Effector CD8-positive, alpha-beta T cell (primary cell): Measurements from ENCODE around the gene TMED7.
A peak's percentile ranks its signal among the peaks of the same experiment; 100 is the strongest.

ENCODE experiments used
- DNase-seq: peaks from one replicate; lab custom pipeline; 2025; lab: John Stamatoyannopoulos, UW

TMED7 gene

DNA sequence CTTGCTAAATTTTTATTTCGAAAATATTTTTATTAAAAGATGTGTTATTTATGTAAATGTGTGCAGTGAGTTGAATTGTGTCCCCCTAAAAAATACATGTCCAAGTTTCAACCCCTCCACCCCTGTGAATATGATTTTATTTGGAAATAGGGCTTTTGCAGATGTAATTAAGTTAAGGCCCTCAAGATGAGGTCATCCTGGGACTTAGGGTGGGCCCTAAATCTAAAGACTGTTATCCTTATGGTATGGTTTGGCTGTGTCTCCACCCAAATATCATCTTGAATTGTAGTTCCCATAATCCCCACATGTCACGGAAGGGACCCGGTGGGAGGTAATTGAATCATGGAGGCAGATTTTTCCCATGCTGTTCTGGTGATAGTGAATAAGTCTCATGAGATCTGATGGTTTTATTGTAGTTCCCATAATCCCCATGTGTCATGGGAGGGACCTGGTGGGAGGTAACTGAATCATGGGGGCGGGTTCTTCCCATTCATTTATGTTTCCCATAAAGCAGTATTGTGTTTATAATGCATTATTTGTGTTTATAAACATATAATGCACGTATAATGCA lies 1.5 kb upstream of the TMED7 start:
- DNase-seq, result no peak

DNA sequence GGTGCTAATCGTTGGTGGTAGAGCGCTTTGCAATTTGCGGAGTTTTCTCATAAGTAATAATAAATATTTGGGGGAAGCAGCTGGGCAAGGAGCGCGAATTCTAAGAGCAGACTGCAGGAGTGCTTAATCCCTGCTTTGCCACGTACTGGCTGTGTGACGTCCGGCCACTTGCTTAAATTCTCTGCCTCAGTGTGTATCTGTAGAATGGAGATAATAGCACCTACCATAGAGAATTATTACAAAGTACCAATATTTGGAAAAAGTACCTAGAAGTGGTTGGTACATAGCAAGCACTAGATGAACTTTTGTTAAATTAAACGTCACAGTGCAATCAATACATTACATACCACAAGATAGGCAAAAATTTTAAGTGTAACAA lies 598 bp upstream of the TMED7 start:
- no peak for DNase-seq

DNA sequence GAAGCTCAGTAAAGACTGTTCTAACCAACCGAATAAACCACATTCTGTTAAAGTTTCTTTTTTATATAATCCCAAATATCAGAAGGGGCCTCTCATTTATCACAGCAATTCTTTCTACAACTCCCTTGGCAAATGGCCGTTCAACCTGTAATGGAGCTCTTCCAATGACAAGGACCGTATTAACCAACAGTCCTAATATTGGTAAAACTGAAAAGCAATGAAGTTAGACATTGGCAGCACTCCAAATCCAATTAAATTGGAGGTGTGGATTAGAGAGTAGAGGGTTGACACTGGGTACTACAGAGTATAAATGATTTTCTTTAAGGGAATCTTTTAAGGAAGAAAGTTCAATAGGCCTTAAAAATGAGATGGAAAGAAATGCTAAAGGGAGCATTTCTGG lies 842 bp downstream of the TMED7 start:
- no peak for DNase-seq

GRCh38 chr5:115623658-115624057 lies 2.2 kb downstream of the TMED7 start:
- no peak for DNase-seq

DNA sequence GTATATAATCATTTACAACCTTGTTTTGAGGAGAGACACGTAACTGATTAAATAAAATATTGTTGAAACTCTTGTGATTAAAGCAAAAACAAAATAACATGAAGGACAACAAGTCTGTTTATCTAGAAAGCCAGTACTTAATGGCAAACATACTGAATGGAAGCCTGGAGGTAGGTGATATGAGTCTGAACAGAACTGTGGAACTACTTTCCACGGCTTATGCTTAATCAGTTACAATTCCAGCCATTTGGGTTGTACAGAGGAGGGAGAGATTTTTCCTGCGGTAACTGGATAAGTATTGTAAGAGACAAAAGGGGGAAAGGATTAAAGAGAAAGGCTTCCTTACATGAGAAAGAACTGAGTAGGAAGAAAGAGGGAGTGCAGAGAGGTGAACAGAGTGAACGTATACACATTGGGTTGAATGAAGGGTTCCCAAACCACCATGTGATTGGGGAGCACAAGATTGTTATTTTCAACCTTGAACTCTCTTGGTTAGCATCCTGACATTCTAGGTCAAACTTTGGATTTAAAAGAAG lies 4.4 kb downstream of the TMED7 start:
- DNase-seq, result no peak

DNA sequence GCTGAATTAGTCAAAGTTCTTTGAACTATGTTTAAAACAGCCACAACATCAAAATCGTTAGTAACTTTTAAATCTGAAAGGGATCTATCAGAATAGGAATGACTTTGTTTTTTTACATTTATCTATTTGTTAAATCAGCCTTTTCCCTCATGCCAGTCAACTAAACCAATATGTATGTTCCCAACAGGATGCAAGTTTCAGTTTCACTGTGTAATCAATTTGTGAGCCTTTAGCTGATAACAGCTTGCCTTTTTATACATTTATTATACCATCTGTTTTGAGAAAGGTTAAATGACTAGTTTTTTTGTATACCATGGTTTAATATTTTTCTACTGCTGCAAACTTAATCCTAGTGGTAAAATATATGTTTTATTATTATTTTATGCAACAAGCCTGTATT lies 8.9 kb downstream of the TMED7 start:
- DNase-seq, result no peak

GRCh38 chr5:115616472-115616871 lies 9.4 kb downstream of the TMED7 start:
- no peak for DNase-seq

- no peak for DNase-seq
Measured at GRCh38 chr5:115611873-115612272, 14.0 kb downstream of the TMED7 start.

- no peak for DNase-seq
Measured at GRCh38 chr5:115607935-115608334, 17.9 kb downstream of the TMED7 start.

DNA sequence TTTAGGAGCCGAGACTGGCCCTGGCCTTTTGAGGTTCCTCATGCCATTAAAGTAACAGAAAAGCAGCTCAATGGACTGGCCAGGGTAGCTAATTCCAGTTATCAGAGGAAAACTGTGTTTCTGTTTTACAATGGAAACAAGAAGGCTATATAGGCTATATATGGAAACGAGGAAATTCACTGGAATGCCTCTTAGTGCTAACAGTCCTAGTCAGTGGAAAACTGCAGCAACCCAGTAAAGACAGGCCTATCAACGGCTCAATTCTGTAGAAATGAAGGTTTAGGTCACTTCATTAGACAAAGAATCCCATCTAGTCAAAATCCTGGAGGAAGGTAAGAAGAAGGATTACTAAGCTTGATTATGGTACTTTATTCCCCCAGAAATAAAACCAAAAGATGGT lies 20.4 kb downstream of the TMED7 start:
- no peak for DNase-seq

DNA sequence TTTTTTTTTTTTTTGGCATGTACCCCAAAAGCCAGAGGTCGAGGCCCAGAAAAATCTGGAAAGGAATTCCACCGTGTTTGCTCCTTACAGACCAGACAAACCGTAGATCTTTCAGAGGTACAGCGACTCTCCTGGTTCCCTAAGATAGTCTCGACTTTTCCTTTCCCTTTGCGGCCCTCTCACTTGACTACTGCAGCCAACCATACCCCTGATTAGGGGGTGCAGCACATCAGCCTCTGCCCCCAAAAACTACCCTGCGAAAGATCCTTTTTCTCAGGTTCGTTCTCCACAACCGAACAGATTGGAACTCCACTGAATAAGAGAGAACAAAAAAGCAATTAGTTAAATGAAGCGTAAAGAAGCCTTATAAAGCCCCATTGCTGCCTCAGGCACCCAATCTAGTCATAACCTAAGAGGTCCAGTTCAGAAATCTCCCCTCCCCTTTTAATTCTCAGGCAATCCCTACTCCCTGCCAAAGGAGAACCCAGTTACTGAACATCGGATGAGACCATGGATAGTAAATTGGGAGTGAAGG lies 23.2 kb downstream of the TMED7 start:
- DNase-seq, result no peak

DNA sequence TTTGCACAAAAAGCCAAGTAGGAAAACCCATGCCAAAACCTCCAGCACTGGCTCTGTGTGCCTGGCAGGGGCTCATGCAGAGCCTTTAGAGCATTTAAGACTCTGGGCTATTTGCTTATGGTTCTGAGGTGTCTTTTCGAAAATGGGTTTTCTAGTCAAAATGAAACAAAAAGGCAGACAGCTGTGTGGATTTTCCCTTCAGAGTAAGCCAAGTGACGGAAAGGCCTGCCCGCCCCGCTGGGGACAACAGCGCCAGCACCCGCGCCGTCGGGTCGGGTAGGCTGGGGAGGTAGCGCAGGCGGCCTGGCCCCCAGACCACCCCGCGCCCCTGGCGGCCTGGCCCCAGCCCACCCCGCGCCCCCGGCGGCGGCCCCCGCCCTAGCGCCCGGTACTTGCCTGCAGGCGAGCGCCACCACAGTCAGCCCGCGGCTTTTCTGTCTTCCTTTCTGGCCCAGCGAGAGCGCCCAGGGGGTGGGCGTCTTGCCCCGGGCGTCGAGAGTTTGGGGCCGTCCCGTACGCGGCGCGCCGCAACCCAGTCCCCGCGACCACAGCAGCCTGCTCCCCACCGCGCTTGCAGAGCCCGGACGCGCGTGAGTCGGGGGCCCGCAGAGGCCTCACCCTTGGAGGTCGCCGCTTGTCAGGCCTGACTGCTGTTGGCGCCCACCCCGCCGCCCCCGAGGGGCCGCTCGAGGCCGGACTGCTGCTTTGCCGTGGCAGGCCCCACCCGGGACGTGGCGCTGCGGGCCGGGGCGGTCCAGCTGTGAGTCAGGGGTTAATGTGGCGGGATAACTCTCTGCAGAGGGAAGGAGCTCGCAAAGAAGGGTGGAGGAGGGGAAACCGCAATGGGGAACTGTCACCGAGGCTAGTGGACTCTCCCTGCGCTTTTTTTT lies 23.9 kb downstream of the TMED7 start, which contains the start of gene TICAM2:
TICAM2 (minus strand) TSS at position 779 of the 890 bp plus-strand sequence. CDS start 21,223 bp downstream, outside the sequence.
- DNase-seq, result peak; percentile 34

DNA sequence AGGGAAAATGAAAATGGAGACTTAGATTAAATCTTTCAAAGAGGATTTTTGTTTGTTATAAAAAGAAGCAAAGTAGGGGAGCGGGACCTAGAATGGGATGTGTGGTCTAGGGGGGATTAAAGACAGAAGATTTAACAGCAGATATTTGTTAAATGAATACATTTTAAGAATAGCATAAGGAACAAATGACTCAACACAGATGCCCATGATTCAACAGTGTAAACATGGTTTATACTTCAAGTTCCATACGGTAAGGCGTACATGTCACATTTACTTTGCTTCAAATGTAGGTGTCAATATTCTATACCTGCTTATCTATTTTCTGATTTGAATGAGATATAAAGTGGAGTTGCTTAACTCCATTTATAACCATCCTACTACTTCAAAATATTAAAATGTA lies 25.1 kb downstream of the TMED7 start:
- DNase-seq, result no peak

DNA sequence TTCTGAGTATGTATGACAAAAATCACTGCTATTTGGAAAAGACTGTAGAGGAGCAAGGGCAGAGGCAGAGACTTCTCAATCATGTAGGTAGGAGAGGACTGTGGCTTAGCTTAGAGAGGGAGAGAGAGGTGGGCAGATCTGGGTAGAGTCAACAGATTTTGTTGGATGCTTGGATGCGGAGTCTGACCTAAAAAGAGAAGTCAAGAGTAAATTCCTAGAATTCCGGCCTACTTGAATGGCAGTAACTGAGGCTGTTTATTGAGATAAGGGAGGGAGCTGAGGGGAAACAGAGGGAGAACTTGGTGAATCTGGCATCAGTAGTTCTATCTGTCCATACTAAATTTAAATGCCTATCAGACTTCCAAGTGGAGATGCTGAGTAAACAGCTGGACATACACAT lies 25.9 kb downstream of the TMED7 start:
- no peak for DNase-seq

GRCh38 chr5:115599502-115599901 lies 26.3 kb downstream of the TMED7 start:
- no peak for DNase-seq

DNA sequence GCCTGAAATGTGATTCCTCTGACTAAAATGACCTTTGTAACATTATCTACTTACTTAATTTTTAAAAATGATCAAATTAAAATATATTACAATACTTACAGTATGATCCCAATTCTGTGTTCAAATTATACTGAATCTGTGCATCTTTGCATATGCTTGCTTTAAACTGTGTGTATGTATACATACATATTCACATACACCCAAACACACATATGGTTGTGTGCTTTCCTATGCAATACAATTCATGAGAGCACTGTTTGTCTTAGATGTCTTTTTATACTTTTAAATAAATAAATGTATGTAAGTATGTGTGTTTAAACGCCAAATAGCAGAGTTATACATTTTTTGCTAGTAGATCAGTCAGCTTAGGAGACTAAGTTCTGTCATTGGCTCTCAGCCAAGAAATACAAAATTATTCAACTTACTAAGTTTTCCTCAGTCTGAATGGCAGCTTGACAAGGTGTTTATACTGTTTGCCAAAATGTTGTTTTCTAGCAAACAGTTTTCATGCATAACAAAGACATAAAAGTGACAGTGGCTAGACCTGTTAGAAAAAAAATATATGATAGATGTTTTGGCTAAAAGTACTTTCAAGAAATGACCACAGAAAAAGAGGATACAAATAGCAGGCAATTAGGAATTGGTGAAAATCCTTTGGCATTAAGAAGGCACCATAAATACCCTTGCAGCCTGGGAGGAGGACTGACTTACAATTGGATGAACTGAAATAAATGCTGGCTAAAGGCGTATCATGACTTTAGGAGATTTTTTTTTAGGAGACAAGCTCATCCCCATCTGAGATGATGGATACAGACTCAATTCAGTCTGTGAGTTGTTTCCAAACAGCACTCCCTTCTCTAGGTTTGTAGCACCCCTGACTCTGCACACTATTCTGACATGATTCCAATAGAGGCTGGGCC lies 31.4 kb downstream of the TMED7 start:
- no peak for DNase-seq

GRCh38 chr5:115589043-115589442 lies 36.8 kb downstream of the TMED7 start:
- no peak for DNase-seq

GRCh38 chr5:115588640-115589039 lies 37.2 kb downstream of the TMED7 start:
- no peak for DNase-seq

- no peak for DNase-seq
Measured at GRCh38 chr5:115586525-115587146, 39.2 kb downstream of the TMED7 start.

- no peak for DNase-seq
Measured at GRCh38 chr5:115585265-115585664, 40.6 kb downstream of the TMED7 start.

DNA sequence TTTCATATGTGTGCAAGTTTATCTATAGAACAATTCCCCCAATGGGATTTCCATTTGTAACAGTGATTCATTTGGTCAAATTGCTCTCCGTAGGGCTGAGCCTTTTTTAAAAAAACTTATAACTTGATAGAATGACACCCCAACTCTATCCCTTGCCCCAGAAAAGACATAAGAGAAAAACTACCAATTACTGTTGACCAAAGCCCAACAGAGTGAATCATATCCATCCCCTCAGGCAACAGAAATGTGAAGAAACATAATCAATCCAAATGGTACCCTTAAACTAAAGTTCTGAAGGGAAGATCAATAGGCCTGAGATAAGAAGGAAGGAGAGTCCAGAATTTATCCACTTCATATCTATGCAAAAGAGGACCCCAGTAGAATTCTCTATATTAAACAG lies 41.3 kb downstream of the TMED7 start:
- DNase-seq, result no peak
